Jurkat, Clone E6-1 (cell line): Measurements from ENCODE around the gene PNPLA7.

Source experiments
- DNase-seq: peaks from one replicate; pipeline ENCODE4 v3.0.0-alpha.2; 2011; ENCODE audit warnings: low read depth, low spot score
- H3K4me3 ChIP-seq: 2 replicates; pipeline ENCODE4 v1.5.1; 2011; ENCODE audit warnings: mild to moderate bottlenecking, low read length, control low read depth, moderate library complexity

PNPLA7 gene

GRCh38 chr9:137500666-137501397 is 49.4 kb downstream of the PNPLA7 start:
- H3K4me3 ChIP-seq: no peak overlapping the region
- DNase-seq: no peak

GRCh38 chr9:137499858-137500661 is 50.1 kb downstream of the PNPLA7 start:
- no peak overlapping the region for H3K4me3 ChIP-seq
- no peak for DNase-seq

- no peak overlapping the region for H3K4me3 ChIP-seq
- no peak for DNase-seq
Observed at GRCh38 chr9:137499416-137499815, 50.8 kb downstream of the PNPLA7 start.

- DNase-seq: no peak
- H3K4me3 ChIP-seq: no peak overlapping the region
Observed at GRCh38 chr9:137498720-137499150, 51.5 kb downstream of the PNPLA7 start.

- no peak overlapping the region for H3K4me3 ChIP-seq
- no peak for DNase-seq
Observed at GRCh38 chr9:137497921-137498719, 52.1 kb downstream of the PNPLA7 start.

GRCh38 chr9:137496601-137497375 is 53.4 kb downstream of the PNPLA7 start:
- no peak for DNase-seq
- H3K4me3 ChIP-seq: no peak overlapping the region

GRCh38 chr9:137494550-137495351 is 55.5 kb downstream of the PNPLA7 start:
- DNase-seq: no peak
- no peak overlapping the region for H3K4me3 ChIP-seq

GRCh38 chr9:137494104-137494544 is 56.1 kb downstream of the PNPLA7 start:
- H3K4me3 ChIP-seq: no peak overlapping the region
- no peak for DNase-seq

GRCh38 chr9:137493364-137494103 is 56.7 kb downstream of the PNPLA7 start:
- H3K4me3 ChIP-seq: no peak overlapping the region
- DNase-seq: no peak

GRCh38 chr9:137492464-137493363 is 57.5 kb downstream of the PNPLA7 start:
- peak; percentile 43 for DNase-seq

GRCh38 chr9:137491735-137492432 is 58.3 kb downstream of the PNPLA7 start:
- no peak overlapping the region for H3K4me3 ChIP-seq
- DNase-seq: no peak

More at GRCh38 chr9:137492464-137493363, 57.5 kb downstream of the PNPLA7 start:
- no peak overlapping the region for H3K4me3 ChIP-seq

- peak; percentile 51 for DNase-seq
- H3K4me3 ChIP-seq: no peak overlapping the region
Observed at GRCh38 chr9:137490532-137491186, 59.5 kb downstream of the PNPLA7 start.

- no peak for DNase-seq
- H3K4me3 ChIP-seq: no peak overlapping the region
Observed at GRCh38 chr9:137488906-137489305, 61.3 kb downstream of the PNPLA7 start.

- DNase-seq: no peak
- H3K4me3 ChIP-seq: no peak overlapping the region
Observed at GRCh38 chr9:137488327-137488653, 61.9 kb downstream of the PNPLA7 start.

- H3K4me3 ChIP-seq: no peak overlapping the region
- no peak for DNase-seq
Observed at GRCh38 chr9:137487454-137488326, 62.5 kb downstream of the PNPLA7 start.
